OCI-LY1 (cell line): ENCODE data around the gene POLR1E.

Experiments
- H2AFZ ChIP-seq: fragments of 200-600 bp; sonication (generic), shearing (Covaris generic); 2 replicates; pipeline ENCODE4 v1.6.0; 2014; ENCODE audit warnings: antibody characterized with exemption, mild to moderate bottlenecking, low read length
- H3F3A ChIP-seq: fragments of 200-600 bp; sonication (generic), shearing (Covaris generic); 2 replicates; pipeline ENCODE4 v1.6.0; 2014; ENCODE audit warnings: mild to moderate bottlenecking, antibody characterized with exemption, low read length, moderate library complexity; ENCODE audit not compliant: insufficient read depth
- H3K27ac ChIP-seq: fragments of 200-600 bp; sonication (generic); 2 replicates; pipeline ENCODE4 v1.5.1; 2014; ENCODE audit warnings: low read length, mixed run types, mild to moderate bottlenecking, low read depth; ENCODE audit not compliant: poor library complexity, severe bottlenecking
- H3K27me3 ChIP-seq: fragments of 200-600 bp; sonication (generic); 2 replicates; pipeline ENCODE4 v1.6.0; 2014; ENCODE audit warnings: antibody characterized with exemption, mild to moderate bottlenecking, low read length, moderate library complexity; ENCODE audit not compliant: insufficient read depth
- H3K36me3 ChIP-seq: fragments of 200-600 bp; sonication (generic); 2 replicates; pipeline ENCODE4 v1.6.1; 2014; ENCODE audit warnings: mild to moderate bottlenecking, antibody characterized with exemption, low read length, moderate library complexity, mixed read lengths; ENCODE audit not compliant: insufficient read depth
- H3K4me1 ChIP-seq: fragments of 200-600 bp; sonication (generic); 2 replicates; pipeline ENCODE4 v1.5.1; 2014; ENCODE audit warnings: mild to moderate bottlenecking, low read length, moderate library complexity; ENCODE audit not compliant: insufficient read depth, severe bottlenecking
- H3K4me2 ChIP-seq: fragments of 200-600 bp; sonication (generic), shearing (Covaris generic); 2 replicates; pipeline ENCODE4 v1.6.1; 2014; ENCODE audit warnings: low read length
- H3K4me3 ChIP-seq: fragments of 200-600 bp; sonication (generic); 2 replicates; pipeline ENCODE4 v1.5.1; 2014; ENCODE audit warnings: low read length, low read depth, mild to moderate bottlenecking, mixed read lengths; ENCODE audit not compliant: poor library complexity, severe bottlenecking
- H3K79me2 ChIP-seq: fragments of 200-600 bp; shearing (Covaris generic); 2 replicates; pipeline ENCODE4 v1.6.1; 2016; ENCODE audit warnings: mixed run types, low read length, mixed read lengths; ENCODE audit not compliant: insufficient read depth
- H3K9ac ChIP-seq: fragments of 200-600 bp; sonication (generic), shearing (Covaris generic); 2 replicates; pipeline ENCODE4 v1.6.1; 2014; ENCODE audit warnings: mild to moderate bottlenecking, low read length, mixed read lengths
- H3K9me2 ChIP-seq: fragments of 200-600 bp; sonication (generic), shearing (Covaris generic); 2 replicates; pipeline ENCODE4 v1.6.1; 2014; ENCODE audit warnings: low read depth, mild to moderate bottlenecking, low read length, mixed read lengths
- H3K9me3 ChIP-seq: fragments of 200-600 bp; shearing (Covaris generic); 2 replicates; pipeline ENCODE4 v1.6.1; 2014; ENCODE audit warnings: low read length, mixed read lengths
- H4K20me1 ChIP-seq: fragments of 200-600 bp; sonication (generic), shearing (Covaris generic); 2 replicates; pipeline ENCODE4 v1.6.0; 2016; ENCODE audit warnings: mild to moderate bottlenecking, low read length; ENCODE audit not compliant: insufficient read depth
- CTCF ChIP-seq: fragments of 200-600 bp; sonication (generic), shearing (Covaris generic); IDR thresholded peaks from 2 replicates; pipeline ENCODE4 v1.5.1; 2017; ENCODE audit warnings: mild to moderate bottlenecking, antibody characterized with exemption, low read length, moderate library complexity, mixed read lengths
- EZH2 ChIP-seq: fragments of 200-600 bp; sonication (generic), shearing (Covaris generic); IDR thresholded peaks from 2 replicates; pipeline ENCODE4 v1.8.0; 2017; ENCODE audit warnings: borderline replicate concordance, mixed run types, mild to moderate bottlenecking, antibody characterized with exemption, low read length, moderate library complexity, mixed read lengths

Gene POLR1E

GRCh38 chr9:37549527-37549926 lies 63.8 kb downstream of the POLR1E start:
- no peaks in the 10 kb centered on the region for H3K79me2 ChIP-seq
- H3K27me3 ChIP-seq: no peaks in the 10 kb centered on the region
- no peak overlapping the region for H3K27ac ChIP-seq
- H4K20me1 ChIP-seq: no peaks in the 10 kb centered on the region
- no peaks in the 10 kb centered on the region for H3F3A ChIP-seq
- no peak overlapping the region for H3K4me2 ChIP-seq
- no peak overlapping the region for H3K9ac ChIP-seq
- peaks cover 17% of the 10 kb centered on the region for H3K36me3 ChIP-seq
- no peak overlapping the region for H3K4me3 ChIP-seq
- H2AFZ ChIP-seq: no peak overlapping the region
- TF ChIP-seq EZH2 (no peak), CTCF (no peak)
- no peaks in the 10 kb centered on the region for H3K9me2 ChIP-seq
- peaks cover 17% of the 10 kb centered on the region for H3K4me1 ChIP-seq
- H3K9me3 ChIP-seq: no peaks in the 10 kb centered on the region

- peaks cover 12% of the 10 kb centered on the region for H3K36me3 ChIP-seq
- TF ChIP-seq EZH2: no peak
- no peak for TF ChIP-seq CTCF
These were observed 65.0 kb downstream of the POLR1E start for GRCh38 chr9:37550781-37551180.

GRCh38 chr9:37551468-37551867 lies 65.7 kb downstream of the POLR1E start:
- Histone ChIP-seq H3K36me3 (peaks cover 8% of the 10 kb centered on the region), H3K27ac (peak overlapping the region; percentile 5), H3K9ac (no peak overlapping the region), H3K27me3 (no peaks in the 10 kb centered on the region), H3F3A (no peaks in the 10 kb centered on the region), H3K4me3 (no peak overlapping the region), H4K20me1 (no peaks in the 10 kb centered on the region), H3K9me3 (no peaks in the 10 kb centered on the region), H3K4me2 (no peak overlapping the region), H3K79me2 (no peaks in the 10 kb centered on the region), H2AFZ (no peak overlapping the region), H3K4me1 (peaks cover 17% of the 10 kb centered on the region), H3K9me2 (no peaks in the 10 kb centered on the region)
- no peak for TF ChIP-seq CTCF
- no peak for TF ChIP-seq EZH2

More at GRCh38 chr9:37550781-37551180, 65.0 kb downstream of the POLR1E start:
- H3K4me1 ChIP-seq: peaks cover 17% of the 10 kb centered on the region
- H3F3A ChIP-seq: no peaks in the 10 kb centered on the region
- no peak overlapping the region for H3K9ac ChIP-seq
- no peaks in the 10 kb centered on the region for H3K79me2 ChIP-seq
- no peaks in the 10 kb centered on the region for H3K27me3 ChIP-seq
- H3K9me2 ChIP-seq: no peaks in the 10 kb centered on the region
- no peak overlapping the region for H3K4me3 ChIP-seq
- no peak overlapping the region for H3K27ac ChIP-seq
- H3K4me2 ChIP-seq: no peak overlapping the region
- H4K20me1 ChIP-seq: no peaks in the 10 kb centered on the region
- H3K9me3 ChIP-seq: no peaks in the 10 kb centered on the region
- H2AFZ ChIP-seq: no peak overlapping the region
